Astrocyte of the cerebellum (primary cell): ENCODE results near the gene FAM50B.

Source experiments
- DNase-seq: peaks from one replicate; pipeline ENCODE4 v3.0.0-alpha.2; 2011; ENCODE audit warnings: low read depth
- H3K4me3 ChIP-seq: 2 replicates; pipeline ENCODE4 v1.5.1; 2011; ENCODE audit warnings: mild to moderate bottlenecking, low read depth, low read length, moderate library complexity
- in situ Hi-C: cut with HindIII; loops from 2 replicates; pipeline ENCODE4 v1.10.0; 2017; ENCODE audit warnings: low sequenced_read_pairs
- TF ChIP-seq, protein P1 (sequence below): IDR thresholded peaks from 2 replicates; pipeline ENCODE4 v1.5.1; 2012; ENCODE audit warnings: low read length, low read depth, moderate library complexity, mild to moderate bottlenecking; ENCODE audit errors: missing control alignments

The FAM50B gene

DNA sequence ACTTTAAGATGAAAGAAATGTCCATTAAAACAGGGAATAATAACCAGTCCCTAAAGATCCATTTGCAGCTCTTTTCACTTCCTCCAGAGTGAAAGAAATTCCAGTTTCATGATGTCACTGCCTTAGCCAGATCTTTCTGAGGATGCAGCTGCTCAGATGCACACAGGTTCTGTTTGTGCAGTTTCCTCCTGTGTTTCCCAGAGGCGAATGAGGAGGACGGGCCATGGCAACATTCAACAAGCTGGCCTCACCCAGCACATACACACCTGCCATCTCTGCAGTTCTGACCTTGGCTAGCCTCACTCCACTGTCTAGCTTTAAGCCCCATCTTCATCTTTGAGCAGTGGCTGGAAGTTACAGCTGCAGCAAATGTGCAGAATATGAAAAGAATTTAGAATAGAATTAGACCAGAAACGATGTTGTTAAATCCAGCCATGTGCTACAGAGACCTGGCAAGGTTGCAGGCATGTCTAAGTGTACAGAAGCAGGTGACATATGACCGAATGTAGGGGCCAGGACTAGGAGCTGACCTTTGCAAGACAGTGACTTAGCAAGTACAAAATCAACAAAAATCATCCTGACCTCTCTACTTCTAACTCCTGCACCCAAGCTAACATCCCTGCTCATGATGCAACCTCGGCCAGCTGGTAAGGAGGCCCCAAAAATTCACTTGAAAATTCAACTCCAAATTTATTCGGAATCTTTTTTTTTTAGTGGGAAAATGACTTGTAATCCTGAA, 35.0 kb downstream of the FAM50B start:
- in situ Hi-C loops, result no loop called here
- TF ChIP-seq, protein P1, sequence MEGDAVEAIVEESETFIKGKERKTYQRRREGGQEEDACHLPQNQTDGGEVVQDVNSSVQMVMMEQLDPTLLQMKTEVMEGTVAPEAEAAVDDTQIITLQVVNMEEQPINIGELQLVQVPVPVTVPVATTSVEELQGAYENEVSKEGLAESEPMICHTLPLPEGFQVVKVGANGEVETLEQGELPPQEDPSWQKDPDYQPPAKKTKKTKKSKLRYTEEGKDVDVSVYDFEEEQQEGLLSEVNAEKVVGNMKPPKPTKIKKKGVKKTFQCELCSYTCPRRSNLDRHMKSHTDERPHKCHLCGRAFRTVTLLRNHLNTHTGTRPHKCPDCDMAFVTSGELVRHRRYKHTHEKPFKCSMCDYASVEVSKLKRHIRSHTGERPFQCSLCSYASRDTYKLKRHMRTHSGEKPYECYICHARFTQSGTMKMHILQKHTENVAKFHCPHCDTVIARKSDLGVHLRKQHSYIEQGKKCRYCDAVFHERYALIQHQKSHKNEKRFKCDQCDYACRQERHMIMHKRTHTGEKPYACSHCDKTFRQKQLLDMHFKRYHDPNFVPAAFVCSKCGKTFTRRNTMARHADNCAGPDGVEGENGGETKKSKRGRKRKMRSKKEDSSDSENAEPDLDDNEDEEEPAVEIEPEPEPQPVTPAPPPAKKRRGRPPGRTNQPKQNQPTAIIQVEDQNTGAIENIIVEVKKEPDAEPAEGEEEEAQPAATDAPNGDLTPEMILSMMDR, result no peak
- no peak overlapping the region for H3K4me3 ChIP-seq
- DNase-seq, result peak; percentile 37

DNA sequence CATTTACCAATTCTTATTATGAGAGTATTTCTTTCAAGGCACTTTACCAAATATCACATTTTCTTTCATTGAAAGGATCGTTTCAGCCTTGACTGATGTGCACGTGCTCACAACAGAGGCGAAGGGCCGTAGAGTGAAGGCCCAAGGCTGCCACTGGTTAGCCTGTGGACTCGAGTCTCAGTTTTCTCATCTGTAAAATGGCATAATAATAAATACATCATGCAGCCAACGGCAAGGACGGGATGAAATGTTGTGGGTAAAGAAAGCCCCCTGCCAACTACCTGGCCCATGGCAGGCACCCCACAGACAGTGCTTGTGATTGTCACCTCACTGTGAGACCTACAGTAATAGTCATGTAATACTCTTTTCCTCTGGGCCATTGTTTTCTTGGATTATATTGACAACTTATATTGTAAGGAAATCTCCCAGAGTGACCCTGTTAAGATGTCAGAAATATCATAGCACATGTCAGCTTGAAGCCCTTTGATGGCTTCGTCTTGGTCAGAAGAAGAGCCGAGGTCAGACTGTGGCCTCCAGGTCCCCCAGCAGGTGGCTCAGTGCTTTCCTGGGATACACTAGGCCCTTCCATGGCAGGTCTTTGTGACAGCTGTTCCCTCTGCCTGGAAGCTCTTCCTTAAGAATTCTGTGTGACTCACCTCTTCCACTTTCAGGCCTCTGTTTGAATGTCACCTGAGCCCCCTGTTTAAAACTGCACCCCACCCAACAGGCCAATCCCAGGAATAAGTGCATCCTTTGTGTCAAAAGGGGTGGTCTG, 36.3 kb downstream of the FAM50B start:
- in situ Hi-C loops, result no loop called here
- H3K4me3 ChIP-seq, result no peak overlapping the region
- no peak for DNase-seq
- TF ChIP-seq, protein P1, result peak; percentile 10

DNA sequence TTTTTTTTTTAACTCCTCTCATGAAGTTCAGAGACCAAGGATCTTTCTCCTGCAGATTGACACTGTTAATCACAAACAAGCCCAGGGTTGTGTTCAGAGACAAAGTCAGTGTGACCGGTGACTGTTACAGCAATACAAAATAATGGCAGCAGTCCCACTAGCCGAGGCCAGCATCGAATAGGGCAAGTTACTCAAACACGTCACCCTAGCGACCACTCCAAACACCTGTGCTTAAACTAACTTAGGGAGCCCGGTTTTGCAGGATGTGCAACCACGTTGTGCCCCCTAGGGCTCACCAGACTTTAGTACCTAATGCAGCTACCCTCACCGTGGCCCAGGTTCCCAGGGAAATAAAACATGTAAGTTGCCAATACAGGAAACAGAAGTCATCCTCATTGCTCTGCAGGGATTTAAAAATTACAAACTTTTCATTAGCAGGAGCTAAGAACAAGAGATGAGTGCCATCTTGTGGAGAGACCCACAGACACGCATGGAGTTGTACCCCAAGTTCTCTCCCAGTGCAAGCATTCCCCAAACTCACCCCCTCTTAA, 38.1 kb downstream of the FAM50B start:
- DNase-seq, result peak; percentile 15
- H3K4me3 ChIP-seq, result no peak overlapping the region
- in situ Hi-C loops, result no loop called here
- TF ChIP-seq, protein P1, result peak; percentile 61

DNA sequence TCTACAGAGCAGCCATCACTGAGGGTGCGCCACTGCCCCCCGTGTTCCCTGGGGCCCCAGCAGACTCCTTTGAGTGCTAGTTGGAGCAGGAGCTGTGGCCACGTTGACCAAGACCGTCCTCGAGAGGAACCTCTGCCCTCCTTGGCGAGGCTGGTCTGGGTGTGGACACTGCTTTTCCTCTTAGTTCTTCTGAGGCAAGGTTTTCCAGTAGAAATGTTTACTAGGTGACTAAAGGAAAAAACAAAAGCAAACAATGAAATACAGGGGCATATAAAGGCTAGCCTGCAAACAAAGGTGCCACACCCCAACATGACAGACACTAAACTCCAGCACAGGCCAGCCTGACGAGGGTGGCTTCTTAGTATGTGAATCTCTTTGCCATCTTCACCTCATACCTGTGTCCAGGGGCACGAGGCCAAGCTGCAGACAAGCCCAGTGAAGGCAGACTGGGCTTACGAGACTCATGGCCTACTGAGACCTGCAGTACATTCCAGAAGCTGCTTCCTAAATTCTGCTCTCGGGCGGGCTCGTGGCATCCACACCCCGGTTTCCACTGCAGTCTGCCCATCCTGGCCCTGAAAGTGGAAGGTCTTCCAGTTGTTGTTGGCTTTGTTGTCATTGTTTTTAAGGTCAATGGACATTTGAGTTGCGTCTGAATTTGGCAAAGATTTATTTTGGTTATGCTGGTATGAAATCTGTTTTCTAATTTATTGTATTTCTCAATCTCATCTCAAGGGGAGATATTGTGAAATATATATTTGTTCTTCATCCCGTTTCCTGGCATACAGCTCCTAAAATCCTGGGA, 39.2 kb downstream of the FAM50B start:
- in situ Hi-C loops, result no loop called here
- no peak overlapping the region for H3K4me3 ChIP-seq
- DNase-seq, result no peak
- TF ChIP-seq, protein P1, result no peak

DNA sequence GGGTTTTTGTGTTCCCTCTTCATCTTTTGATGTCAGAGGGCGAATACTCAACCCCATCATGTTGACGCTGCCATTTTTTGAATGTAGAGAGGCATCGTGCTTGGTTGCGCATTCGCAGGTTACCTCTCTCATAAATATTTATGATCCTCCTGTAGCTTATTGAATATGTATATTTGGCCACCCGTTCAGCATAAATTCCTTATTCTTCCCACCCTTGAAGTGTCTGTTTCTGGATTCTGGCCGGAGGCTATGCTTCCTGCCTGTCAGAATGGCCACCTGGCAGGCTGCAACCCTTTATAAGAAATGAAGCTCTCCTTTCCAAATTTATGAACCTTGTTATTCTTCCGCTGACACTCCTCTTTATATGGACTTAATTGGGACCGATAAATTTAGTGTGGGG, 40.9 kb downstream of the FAM50B start:
- no peak for DNase-seq
- H3K4me3 ChIP-seq, result no peak overlapping the region
- in situ Hi-C loops, result no loop called here
- TF ChIP-seq, protein P1, result no peak

DNA sequence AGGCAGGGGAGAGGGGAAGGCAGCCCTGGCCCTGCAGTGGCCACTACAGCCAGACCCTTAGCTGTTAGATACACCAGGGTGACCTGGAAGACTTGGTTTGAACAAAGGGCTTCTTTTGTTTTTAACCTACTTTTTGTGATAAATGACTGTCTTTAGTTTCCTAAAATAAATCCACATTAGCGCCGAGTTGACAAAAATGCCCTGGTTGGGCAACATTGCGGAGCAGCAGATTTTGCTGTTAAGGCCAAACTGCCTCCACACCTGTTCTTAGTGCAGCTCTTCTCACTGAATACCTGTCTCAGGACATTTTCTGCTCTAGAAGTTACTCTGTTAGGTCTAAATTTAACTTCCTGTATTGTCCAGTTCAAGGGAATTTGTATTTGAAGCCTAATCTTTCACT, 42.7 kb downstream of the FAM50B start:
- in situ Hi-C loops, result no loop called here
- TF ChIP-seq, protein P1, result no peak
- DNase-seq, result no peak
- no peak overlapping the region for H3K4me3 ChIP-seq
